Measurements from ENCODE around the gene TAF4.

- TF ChIP-seq ZNF146 (tag by site-specific recombination; IDR thresholded peaks at IDR 0.05) (no peak), GLI2 (tag by site-specific recombination; IDR thresholded peaks at IDR 0.05; ENCODE audit: borderline replicate concordance, low read depth) (no peak), CTCF (tag by site-specific recombination; IDR thresholded peaks at IDR 0.05) (no peak), ZNF274 (IDR thresholded peaks at IDR 0.05; ENCODE audit: low read length) (no peak), ZNF274 (tag by site-specific recombination; IDR thresholded peaks at IDR 0.05; ENCODE audit: borderline replicate concordance) (no peak), SALL2 (tag by site-specific recombination; IDR thresholded peaks at IDR 0.05; ENCODE audit: borderline replicate concordance) (no peak), ZNF560 (tag by site-specific recombination; IDR thresholded peaks at IDR 0.05; ENCODE audit: borderline replicate concordance) (no peak), ZNF311 (tag by site-specific recombination; IDR thresholded peaks at IDR 0.05; ENCODE audit: borderline replicate concordance) (no peak), ZNF280D (tag by site-specific recombination; IDR thresholded peaks at IDR 0.05) (no peak)
Measured at GRCh38 chr20:61927826-61928541, 137.7 kb downstream of the TAF4 start.

All from HEK293 (cell line).